NCI-H2227 treated with DMSO at 0.1 percent for 48 hours (cell line): ENCODE results near the gene F2RL2.

Experiments
- DNase-seq: peaks from one replicate; lab custom pipeline; 2025; lab: John Stamatoyannopoulos, UW

F2RL2 gene, protein sequence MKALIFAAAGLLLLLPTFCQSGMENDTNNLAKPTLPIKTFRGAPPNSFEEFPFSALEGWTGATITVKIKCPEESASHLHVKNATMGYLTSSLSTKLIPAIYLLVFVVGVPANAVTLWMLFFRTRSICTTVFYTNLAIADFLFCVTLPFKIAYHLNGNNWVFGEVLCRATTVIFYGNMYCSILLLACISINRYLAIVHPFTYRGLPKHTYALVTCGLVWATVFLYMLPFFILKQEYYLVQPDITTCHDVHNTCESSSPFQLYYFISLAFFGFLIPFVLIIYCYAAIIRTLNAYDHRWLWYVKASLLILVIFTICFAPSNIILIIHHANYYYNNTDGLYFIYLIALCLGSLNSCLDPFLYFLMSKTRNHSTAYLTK

DNA sequence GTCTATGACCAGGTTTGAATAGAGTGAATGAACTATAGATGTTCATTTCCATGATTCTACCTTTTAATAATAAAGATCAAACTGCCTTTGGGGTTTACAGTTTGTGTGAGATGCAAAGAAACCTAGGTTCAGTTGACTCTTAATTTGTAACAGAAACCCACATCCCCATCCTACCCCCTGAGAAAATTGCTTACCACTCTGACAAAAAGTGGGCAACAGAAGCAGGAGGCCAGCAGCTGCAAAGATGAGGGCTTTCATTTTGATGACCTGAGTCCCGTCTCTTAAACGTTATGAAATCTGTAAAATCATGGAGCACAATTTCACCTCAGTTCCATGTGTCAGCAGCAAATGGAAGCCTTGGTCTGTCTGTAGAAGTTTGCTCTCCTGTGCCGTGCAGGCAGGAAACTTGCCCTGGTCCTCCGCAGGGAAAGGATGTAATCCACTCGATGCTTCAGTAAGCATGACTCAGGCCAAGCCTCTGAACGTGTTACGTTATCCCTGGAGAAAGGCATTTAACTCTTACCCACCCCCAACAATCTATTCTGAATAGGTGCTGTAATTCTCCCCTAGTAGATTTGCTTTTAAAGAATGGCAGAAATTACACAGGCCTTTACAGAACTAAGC is at the start of gene F2RL2:
F2RL2 (minus strand) TSS at position 431 of the 624 bp plus-strand sequence; CDS start at position 258, 173 bp downstream.
- DNase-seq = no peak

DNA sequence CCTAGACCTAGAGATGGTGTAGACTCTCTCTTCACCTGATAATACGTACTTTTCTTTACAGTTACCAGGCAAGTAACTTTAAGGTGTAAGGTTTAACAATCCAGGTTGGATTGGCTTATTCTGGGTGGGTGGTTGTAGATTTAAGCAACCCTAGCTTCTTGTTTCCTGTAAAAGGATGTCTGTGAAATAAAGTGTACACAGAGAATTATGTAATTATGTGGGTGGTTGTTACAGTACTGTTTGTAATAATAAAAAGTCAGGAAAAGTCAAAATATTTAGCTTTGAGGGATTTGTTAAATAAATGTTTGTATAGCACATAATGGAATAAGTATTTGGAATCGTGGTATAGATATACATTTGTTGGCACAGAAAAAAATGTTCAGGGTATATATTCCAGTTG is 49.0 kb upstream of the F2RL2 start:
- DNase-seq = no peak

DNA sequence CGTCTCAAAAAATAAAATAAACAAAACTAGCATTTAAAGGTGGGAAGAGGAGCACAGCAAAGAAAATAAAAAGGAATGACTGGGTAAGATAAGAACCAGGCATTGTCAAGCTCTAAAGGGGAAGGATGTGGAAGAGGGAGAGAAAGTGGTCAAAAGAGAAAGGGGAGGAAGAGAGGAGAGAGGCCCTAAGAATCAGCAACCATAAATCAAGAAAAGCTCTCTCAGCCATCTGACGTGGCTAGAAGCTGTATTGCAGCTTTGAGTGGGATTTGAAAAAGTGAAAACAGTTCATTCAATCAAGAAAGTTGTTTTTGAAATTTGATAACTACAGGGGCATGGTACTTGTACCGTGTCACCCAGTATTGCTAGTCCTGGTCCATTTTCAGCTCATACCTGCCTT is 47.3 kb upstream of the F2RL2 start:
- no peak for DNase-seq

DNA sequence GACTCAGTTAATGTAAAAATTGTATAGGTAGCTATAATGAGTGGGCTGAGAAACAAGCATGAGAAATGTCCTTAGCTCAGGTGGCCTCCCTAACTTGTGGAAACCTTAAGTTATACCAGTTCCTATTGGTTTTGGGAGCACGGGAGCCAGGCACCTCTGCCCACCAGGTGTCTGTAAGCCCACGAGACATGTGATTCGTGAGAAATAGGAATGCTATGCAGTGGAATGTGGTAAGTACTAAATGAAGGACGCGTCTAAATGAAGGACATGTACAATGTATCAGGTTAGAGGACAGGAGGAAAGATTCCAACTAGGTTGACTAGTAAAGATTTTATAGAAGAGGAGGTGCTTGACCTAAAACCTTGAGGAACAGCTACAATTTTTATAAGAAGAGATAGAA is 46.0 kb upstream of the F2RL2 start:
- no peak for DNase-seq

DNA sequence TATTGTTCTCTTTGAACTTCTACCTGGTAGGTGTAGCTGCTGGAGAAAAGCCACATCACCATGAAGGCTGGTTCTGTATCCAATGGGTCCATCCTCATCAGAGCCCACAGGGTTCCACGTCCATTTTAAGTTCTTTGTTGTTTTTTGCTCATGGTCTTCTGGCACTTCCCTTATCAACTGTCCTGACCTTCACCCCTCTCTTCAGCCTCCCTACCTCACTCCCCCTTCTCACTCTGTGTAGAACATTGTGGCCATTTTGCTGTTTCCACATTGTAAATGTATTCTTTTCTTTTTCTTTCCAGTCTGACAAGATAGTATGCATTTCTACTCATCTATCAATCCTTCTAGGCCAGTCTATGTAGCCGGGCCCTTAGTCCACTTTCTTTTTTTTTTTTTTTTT is 44.3 kb upstream of the F2RL2 start:
- no peak for DNase-seq

DNA sequence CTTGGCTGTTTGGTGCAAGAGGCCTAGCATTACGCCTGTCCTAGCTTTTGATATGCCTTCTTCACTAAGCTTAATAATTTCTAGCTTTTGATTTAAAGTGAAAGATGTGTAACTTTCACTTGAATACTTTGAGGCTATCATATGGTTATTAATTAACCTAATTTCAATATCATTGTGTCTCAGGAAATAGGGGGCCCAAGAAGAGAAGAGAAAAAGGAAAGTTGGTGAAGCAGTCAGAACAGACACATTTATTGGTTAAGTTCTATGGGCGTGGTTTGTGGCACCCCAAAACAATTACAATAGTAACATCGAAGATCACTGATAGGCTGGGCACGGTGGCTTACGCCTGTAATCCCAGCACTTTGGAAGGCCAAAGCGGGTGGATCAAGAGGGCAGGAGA is 40.9 kb upstream of the F2RL2 start:
- DNase-seq = no peak

DNA sequence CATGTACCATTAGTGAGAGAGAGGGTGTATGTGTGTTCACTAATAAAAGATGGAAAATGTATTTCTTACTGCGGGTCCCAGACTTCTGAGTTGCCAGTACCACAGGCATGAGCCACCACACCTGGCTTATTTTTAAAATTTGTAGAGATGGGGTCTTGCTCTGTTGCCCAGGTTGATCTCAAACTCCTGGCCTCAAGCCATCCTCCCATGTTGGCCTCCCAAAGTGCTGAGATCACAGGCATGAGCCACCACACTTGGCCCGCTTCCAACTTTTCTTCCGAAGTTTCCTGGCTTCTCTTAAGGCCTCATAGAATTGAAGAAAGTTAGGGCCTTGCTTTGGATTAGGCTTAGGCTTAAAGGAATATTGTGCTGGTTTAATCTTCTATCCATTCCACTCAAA is 40.4 kb upstream of the F2RL2 start:
- DNase-seq = no peak

DNA sequence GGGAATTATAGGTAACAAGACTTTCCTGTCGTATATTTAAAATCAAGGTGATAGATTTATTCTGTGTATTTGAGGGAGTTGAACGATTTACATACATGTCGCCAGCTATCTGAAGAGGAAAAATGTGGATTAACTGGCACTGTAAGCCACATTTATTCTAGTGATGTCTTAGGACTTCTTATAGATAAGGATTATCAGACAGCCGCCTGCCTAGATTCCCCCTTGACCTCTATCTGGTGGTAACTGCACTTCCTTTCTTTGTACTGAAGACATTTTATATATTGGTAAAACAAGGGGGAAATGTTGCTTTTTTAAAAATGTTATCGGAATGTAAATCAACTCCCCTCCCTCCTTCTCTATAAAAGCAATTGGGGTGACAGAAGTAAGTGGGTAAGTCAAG is 39.3 kb upstream of the F2RL2 start:
- DNase-seq = no peak

DNA sequence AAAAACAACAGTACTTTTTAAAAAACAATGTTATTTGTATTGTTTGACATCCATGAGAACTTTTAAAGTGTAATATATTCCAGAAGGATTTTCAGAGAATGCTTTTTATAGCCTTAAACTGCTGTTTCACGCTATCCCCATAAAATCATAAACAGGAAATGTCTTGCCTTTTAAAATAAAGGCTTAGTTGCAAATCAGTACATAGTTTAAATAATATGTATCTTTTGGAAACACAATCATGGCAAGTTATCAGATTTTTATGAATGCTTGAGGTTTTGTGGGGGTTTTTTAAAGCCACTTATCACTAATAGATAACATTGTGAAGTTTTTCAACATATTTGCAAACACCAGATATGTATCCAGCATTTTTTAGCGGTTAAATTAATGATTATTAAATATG is 37.2 kb upstream of the F2RL2 start:
- DNase-seq = no peak

DNA sequence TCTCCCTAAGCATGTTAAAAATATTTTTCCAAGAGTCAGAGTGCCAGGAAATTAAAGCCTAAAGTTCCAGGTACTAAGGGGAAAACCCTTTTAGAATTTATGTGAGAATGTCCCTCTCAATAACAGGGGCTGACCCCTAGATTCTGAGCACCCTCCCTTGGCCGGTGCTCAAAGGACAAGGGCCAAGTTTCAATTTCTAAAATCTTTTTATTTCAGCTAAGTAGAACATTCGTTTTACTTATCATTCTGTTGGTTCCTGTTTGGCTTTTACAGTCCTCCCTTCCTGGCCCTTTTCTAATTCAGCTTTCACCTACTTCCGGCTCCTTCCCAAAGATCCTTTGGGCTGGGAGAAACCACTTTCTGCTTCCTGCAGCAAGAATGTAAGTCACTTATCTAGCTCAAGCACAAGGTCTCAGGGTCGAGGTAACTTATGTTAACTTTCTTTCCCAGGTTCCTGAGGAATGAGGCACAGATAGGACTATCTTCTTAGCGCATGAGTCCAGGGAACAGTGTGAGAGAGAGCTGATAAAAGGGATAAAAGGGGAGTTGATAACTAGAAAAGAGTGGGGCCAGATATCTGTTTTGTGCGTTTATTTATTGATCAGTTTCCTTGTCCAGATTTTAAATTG is 34.6 kb upstream of the F2RL2 start:
- DNase-seq = no peak

DNA sequence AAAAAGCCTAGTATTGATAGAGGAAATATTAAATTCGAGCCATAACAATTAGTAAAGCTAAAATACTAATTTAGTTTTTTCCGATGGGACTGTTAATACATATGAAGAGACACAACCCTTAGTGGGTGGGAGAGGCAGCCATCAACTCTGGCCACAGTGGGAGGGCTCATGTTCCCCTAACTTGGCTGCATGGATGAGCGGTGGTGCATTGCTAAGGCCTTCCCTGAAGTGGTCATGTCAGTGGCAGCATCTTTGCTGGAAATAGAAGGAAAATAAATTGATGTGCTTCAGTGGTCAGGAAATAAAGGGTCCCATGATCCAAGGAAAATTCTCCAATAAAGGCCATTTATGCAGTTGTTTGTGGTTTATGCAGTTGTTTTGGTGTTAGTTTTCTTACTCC is 33.9 kb upstream of the F2RL2 start:
- no peak for DNase-seq

DNA sequence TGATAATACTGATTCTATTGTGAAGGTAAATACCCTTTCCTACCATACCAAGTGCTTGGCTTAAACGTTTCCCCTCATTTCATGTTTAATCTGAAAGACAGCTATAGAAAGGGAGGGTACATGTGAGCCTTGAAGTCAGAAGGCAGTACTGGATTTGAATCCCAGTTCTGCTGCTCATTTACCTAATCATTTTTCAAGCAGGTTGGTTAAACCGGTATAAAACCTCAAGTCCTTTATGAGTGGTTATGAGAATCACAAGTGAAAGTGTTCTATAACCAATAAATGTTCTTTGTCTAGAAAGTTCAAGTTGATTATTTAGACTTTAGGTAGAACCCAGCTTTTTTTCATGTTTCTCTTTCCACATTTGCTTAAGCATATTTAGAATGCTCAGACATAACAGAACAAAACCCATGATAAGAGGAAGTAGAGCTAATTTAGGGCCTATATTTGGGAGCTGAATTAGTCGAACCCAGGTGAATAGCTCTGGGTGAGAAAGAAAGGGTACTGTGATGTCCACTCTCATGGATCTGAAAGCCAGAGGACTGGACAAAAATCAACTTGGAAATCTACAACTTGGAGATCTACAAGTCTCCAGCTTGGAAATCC is 29.7 kb upstream of the F2RL2 start:
- no peak for DNase-seq

DNA sequence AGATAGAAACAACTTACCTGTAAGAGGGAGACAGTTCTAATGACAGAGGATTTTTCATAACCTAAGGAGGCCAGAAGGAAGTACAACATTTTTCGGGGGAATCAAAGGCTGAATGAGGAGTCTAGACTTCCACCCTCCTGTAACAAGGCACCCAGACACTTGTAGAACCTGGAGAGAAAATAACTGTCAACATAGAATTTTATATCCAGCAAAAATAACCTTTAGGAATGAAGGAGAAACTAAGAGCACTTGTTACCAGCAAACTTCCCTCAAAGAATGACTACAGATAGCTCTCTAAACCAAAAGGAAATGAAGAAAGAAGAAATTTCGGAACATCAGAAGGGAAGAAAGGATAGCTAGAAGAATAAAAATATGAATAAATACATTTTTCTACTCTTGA is 25.9 kb upstream of the F2RL2 start:
- no peak for DNase-seq

DNA sequence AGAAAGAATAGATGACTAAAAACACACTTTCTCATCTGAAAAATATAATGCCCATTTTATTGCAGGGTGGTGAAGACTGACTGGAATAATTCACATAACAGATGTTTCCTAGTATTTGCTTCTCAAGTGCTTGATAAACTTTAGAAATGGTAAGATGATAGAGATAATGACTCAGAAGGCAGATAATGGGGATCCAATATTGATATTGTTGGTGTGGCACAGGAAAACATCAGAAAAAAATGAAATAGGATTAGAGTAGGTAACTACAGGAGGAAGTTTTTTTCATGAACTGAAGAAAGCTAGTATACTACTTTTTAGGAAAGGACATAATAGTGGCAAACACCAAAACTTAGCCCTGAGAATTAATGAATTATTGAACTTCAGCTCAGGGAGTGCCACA is 20.2 kb upstream of the F2RL2 start:
- no peak for DNase-seq

DNA sequence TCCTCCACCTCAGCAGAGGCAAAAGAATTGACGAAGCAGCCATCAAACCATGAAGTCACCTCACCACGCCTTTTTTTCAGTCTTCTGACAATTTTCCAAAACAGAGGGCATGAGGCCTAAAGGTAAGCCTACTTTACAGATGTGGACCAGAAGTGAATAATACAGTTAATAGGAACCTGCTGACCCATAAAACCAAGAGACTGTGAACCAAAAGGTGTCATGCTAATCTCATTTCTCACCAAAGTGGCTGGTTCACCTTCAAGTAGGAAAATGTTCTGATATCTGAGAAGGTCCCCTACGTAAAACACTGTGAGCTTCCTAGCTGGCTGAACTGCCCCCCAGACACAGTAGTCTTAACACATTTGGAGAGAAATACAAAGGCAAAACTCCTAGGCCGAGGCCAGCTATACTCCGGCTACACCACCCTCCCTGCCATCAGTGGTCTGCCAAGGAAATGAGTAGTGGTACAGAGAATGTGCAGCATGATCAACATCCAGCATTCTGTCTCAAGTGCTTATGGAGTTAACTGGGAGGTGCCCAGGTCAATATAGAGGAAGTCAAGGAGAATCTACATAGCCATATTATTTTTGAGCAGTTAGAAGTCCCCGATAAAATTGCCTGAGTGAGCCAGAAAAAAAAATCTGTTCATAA is 19.3 kb upstream of the F2RL2 start:
- no peak for DNase-seq

DNA sequence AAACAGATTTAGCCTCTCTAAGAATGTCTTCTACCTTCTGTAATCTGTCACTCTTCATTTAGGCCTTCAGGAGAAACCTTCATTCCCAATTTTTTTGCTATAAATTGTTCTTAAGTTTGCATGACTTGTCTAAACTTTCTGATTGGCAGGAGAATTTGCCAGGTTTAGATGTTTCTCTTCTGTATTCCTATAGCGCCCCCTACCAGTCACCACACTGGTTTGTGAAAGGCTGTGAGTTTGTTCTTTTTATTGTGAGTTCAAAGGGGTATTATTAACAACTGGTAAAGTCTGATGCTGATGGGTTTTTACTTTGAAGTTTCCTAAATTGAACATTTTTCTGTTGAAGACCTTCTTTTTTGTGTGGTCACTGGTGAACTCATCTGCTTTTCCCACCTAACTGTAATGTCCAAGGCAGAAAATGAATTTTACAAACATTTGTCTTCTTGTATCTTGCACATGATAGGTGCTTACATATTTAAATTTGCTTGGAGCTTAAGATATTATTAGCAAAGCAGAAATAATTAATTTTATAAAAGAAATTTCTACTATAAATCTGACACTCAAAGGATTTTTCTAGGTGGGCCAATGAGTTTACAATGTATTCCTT is 18.4 kb upstream of the F2RL2 start:
- DNase-seq = no peak

DNA sequence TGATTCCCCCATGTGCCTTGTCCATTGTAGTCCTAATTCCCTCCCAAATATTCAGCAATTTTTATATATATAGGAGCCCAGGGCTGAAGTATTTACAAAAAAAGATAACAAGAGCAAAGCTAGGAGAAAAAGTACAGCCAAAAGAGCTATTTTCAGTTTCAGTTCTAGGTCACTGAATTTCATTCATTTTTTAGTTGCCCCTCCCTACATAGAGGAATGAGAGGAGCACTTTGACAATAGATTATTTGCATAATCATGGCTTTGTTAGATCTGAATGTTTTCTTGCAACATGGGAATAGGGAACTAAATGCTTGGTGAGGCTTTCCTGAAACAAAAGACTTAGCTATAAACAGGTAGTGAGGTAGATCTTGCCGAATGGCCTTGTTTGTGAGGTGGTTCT is 15.3 kb upstream of the F2RL2 start:
- no peak for DNase-seq

DNA sequence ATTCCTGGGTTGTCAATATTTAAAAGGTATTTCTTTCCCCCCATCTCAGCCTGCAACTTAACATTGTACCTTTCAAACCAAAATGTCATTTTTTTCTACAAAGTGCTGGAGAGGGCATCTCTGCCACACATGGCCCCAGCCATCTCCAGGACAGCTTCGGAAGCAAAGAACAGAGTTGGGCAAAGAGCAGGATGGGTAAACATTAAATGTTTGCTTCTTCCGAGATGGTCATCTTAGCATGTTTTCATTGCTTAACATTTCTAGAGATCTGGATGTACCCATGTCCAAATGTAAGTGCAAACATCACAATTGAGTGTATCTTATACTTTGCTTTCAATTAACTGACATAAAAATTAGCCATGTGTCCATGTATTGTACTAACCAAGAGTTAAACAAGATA is 14.3 kb upstream of the F2RL2 start:
- DNase-seq = no peak

DNA sequence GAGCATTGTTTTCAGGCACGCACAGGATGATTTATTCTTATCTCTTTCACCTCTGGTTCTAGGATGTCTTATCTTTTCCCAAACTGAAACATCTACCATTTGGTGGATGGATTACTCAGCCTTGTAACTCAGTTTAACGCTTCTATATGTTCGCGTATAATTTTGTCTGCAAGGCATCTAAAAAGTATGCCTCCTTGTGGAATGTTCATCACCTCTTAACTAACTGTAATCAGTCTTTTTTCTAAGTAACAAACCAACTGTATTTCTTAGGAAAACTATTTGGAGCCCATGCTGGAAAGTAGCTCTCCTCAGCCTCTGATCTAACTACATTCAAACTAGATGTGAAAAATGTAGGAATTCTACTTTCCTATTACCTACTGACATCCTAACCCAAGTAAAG is 11.5 kb upstream of the F2RL2 start:
- no peak for DNase-seq

DNA sequence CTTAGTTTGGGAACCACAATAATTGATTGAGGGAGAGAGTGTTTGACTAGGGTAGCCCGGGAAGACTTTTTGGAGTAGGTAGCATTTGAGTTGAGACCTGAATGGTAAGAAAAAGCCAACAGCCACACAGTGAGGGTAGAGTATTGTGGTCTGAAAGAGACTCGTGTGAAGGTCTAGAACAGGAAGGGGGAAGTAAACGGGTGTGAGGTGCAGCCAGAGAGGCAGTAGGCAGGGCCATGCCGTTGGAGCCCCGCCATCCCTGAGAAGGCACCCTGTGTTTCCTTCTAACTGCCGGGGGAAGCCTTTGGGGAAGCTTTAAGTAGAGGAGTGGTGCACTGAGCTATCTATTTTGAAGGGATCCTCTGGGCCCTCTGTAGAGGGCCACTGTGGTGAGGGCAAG is 3.5 kb upstream of the F2RL2 start:
- no peak for DNase-seq

DNA sequence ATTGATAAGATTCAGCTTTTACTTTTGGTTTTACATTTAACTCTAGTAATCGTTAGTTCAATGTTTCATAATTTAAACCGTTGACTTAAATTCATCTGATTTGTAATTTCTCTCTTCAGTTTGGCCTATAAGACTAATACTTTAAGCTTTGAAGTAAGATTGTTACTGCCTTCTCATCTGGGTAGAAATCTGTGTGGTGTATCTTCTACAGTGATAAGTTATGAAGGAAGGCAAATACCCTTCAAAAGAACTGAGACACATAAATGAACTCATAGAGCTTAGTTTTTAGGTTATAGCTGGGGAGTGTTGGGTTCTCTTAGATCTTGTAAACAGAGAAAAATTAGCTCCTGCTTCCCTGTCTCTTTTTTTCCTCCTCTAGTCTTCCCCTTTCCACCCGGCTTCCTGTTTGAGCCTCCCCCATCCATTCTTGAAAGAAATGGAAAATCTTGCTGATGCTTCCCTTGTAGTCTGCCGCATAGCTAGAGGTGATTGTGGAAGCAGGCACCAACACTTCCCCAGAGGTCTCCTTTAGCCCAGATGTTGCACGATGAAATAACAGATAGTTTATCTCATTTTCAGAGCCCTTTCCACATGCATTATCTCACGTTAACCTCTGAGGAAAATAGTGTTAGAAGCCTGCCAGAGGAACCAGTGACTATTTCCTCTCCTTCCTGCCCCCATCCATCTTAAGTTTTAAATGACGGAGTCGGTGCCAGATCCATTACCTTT is 2.0 kb upstream of the F2RL2 start:
- no peak for DNase-seq
